ENCODE measurements around the gene FLYWCH1.

FLYWCH1 gene

GRCh38 chr16:2983706-2984136 is 72.0 kb downstream of the FLYWCH1 start:
- DNase-seq (ENCODE audit: low spot score), result peak; percentile 89

DNA sequence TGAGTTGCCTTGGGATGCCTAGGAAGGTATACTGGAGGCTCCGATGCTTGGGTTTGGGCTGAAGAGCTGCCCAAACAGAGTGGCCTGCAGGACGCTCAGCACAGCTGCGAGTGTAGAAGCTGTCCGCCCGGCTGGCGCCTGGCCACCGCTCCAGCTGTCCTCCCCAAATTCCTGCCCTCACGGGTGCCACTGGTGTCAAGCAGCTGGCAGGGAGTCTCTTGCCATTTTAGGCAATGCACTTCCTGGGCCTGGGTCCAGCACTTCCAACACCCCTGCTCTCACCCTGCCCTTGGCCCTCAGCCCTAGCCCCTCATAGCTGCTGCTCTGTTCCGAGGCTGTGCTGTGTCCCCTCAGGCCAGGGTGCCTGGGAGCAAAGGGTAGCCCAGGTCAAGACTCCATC is 73.7 kb downstream of the FLYWCH1 start:
- peak; percentile 82 for DNase-seq (ENCODE audit: low spot score)

DNA sequence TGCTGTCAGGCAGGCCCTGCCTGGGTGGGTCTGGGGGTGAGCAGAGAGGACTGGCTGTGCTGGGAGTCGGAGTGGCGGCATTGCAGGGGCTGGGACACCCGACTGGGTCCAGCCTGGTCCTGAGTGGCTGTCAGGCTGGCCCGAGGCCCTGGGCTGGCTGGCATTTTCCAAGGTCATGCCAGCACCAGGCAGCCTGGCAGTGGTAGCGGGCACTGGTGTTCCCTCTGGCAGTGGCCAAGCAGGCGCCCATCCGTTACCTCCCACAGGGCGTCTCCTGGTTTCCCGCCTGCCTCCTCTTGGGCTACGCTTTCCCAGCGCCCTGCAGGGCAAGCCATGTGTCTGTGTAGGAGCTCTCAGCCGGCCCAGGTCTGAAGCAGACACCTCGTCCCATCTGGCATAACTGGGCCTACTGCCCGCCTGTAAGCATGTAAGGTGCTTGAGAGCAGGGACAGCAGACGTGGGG is 74.2 kb downstream of the FLYWCH1 start:
- no peak for DNase-seq (ENCODE audit: low spot score)

DNA sequence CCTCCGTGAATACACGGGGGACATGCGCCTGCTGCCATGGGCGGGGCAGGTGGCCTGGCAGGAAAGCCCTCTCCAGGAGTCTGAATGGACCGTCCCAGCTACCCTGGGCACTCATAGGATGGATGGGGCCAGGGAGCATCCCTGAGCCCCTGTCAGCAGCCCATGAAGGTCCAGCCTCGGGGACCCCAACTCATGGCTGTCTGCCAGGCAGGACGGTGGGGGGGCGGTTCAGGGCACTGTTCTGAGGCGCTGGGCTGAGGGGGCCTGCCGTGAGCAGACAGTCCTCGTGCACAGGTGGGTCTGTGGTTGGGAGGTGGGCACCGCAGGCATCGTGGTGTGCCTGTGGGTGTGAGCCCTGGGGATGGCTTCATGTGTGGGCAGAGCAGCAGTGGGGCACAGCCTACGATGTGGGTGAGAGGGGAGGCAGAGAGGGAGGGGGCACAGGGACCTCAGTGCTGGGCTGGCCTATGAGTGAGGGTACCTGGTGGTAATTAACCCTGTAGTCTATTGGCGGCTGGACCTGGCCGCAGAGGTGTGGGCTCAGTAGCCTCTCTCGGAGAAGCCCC is 75.0 kb downstream of the FLYWCH1 start:
- DNase-seq (ENCODE audit: low spot score), result no peak

- no peak for DNase-seq (ENCODE audit: low spot score)
These were observed 75.6 kb downstream of the FLYWCH1 start for GRCh38 chr16:2987286-2987685.

- DNase-seq (ENCODE audit: low spot score), result peak; percentile 79
These were observed 76.1 kb downstream of the FLYWCH1 start for GRCh38 chr16:2987833-2988232.

GRCh38 chr16:2988590-2989099 is 76.9 kb downstream of the FLYWCH1 start:
- DNase-seq (ENCODE audit: low spot score), result no peak

GRCh38 chr16:2990891-2991290 is 79.2 kb downstream of the FLYWCH1 start:
- DNase-seq (ENCODE audit: low spot score), result no peak

DNA sequence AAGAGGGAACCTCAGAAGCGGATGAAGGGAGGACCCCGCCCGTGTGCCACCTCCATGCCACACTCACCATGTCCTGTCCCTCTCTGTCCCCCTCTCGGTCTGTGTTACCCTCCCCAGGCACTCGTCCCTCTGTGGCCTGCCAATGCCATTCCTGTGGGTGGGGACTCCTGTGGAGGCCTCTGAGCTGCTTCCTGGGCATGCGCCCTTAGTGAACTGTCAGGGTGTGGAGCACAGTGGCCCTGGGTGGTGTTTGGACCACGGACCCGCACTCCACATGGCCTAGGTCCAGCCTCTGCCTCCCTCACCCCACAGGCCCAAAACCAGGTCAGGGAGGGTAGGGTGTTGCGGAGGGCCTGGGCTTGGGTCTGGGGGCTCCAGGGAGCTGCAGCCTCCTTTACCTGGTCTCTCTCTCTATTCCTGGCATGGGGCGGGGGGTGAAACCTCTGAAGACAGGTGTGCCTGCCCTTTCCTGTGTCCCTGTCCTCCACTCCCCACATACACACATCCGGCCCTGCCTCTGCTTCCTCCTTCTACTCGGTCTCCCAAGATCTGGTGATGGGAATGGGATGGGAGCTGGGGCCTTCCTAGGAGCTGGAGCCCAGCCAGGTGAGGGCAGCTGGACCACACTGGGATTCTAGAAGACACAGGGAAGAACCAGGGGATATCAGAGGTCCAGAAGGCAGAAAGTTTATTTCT is 80.0 kb downstream of the FLYWCH1 start:
- no peak for DNase-seq (ENCODE audit: low spot score)

DNA sequence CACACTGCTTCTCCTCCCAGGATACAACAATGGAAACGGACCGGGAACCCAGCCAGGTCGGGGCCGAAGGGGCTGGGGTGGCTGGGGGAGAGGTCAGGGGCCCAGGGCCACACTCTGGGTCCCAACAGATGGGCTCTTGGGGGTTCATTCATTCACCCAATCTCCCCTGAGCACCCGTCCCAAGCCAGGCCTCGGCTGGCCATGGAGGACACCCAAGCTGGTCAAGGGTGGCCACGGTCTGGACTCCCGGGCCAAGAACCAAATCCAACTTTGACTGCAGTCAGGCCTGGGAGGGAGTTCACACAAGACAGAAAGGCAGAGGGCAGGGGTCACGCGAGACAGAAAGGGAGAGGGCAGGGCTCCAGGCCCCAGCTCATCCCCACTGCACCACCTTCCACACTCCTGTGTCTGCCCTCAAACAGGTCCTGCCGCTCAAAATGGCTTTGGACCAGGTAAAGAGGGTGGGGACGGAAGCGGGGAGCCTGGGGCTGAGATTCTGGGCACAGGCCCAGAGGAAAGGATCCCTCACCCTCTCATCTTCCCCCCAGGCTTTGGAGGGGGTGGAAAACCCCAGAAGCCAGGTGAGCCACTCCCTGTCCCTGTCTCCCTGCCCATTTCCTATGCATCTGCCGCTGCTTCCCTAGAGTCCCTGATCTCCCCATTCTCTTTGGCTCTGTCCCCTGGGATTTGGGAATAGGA is 80.8 kb downstream of the FLYWCH1 start:
- no peak for DNase-seq (ENCODE audit: low spot score)

GRCh38 chr16:2996298-2996697 is 84.6 kb downstream of the FLYWCH1 start:
- DNase-seq (ENCODE audit: low spot score), result no peak

- no peak for DNase-seq (ENCODE audit: low spot score)
These were observed 88.2 kb downstream of the FLYWCH1 start for GRCh38 chr16:2999929-3000328.

- no peak for DNase-seq (ENCODE audit: low spot score)
These were observed 88.8 kb downstream of the FLYWCH1 start for GRCh38 chr16:3000540-3000939.
